GM12878 (cell line): ENCODE measurements around the gene SUMF1. TPM values are rescaled to one million over a fixed set of nuclear protein-coding genes. Genes with fewer than 3 reads are reported as not detected.

ENCODE experiments used
- BCL11A ChIP-seq: IDR thresholded peaks from 2 replicates; pipeline ENCODE4 v1.6.1; 2011; ENCODE audit warnings: low read depth, low read length
- GABPA ChIP-seq: IDR thresholded peaks from 2 replicates; pipeline ENCODE4 v1.6.1; 2014; ENCODE audit warnings: antibody characterized with exemption, low read depth, mild to moderate bottlenecking, inconsistent platforms
- JUNB ChIP-seq: IDR thresholded peaks from 2 replicates; pipeline ENCODE4 v1.6.1; 2016; ENCODE audit warnings: antibody characterized with exemption, mild to moderate bottlenecking
- MEF2B ChIP-seq: fragments of 450-650 bp; IDR thresholded peaks from 2 replicates; pipeline ENCODE4 v1.6.1; 2018; ENCODE audit warnings: mild to moderate bottlenecking, moderate library complexity; ENCODE audit not compliant: partially characterized antibody, poor library complexity, severe bottlenecking
- NR2C1 ChIP-seq: fragments of 450-650 bp; IDR thresholded peaks from 2 replicates; pipeline ENCODE4 v1.6.1; 2017; ENCODE audit warnings: antibody characterized with exemption, mild to moderate bottlenecking, moderate library complexity
- ZNF622 ChIP-seq: fragments of 450-650 bp; IDR thresholded peaks from 2 replicates; pipeline ENCODE4 v1.6.1; 2017; ENCODE audit warnings: mild to moderate bottlenecking, inconsistent platforms
- polyA plus RNA-seq, 11 experiments: library from polyadenylated mRNA; depleted of rRNA in 4 of 11; unstranded in 6 of 11; stranded (reverse) in 5 of 11; fragments of >200 nt; fragmentation: Nextera tagmentation in 4 of 11; fragmentation: Illumina TruSeq in 1 of 11; extraction: Ambion mirVana in 4 of 11; extraction: Trizol in 1 of 11; gene quantifications; 1 replicate in 1 of 11; 2 replicates in 10 of 11; pipeline versions ENCODE4 v1.2.1 to v1.2.3, GENCODE V29; 2011 to 2016; ENCODE audit warnings: inconsistent platforms in 2 of 11, missing spikeins in 2 of 11, low read depth in 1 of 11
- total RNA-seq, 4 experiments: library from RNA; depleted of rRNA in 3 of 4; stranded (reverse); fragments of >200 nt in 3 of 4; fragmentation: Illumina TruSeq in 1 of 4; extraction: Trizol in 1 of 4; gene quantifications; 2 replicates each; pipeline versions ENCODE4 v1.2.1 to v1.2.3, GENCODE V29; 2013 to 2021
- TF ChIP-seq, protein P1 (sequence below): fragments of 450-650 bp; formaldehyde crosslinking; IDR thresholded peaks from 2 replicates; pipeline ENCODE4 v1.5.0; 2022; ENCODE audit warnings: mild to moderate bottlenecking, missing genetic modification characterization
- TF ChIP-seq, protein P2 (sequence below): fragments of 450-650 bp; formaldehyde crosslinking; IDR thresholded peaks from 2 replicates; pipeline ENCODE4 v1.4.0; 2020; ENCODE audit warnings: mild to moderate bottlenecking, moderate library complexity
- TF ChIP-seq, protein P3 (sequence below): IDR thresholded peaks from 2 replicates; pipeline ENCODE4 v1.6.1; 2011; ENCODE audit warnings: low read depth, low read length, improper control_type of control experiment, borderline replicate concordance

SUMF1 gene
- total and polyA plus RNA-seq, 10 of the 15 experiments (the other 5 are each of a cell fraction or from before 2014, with no cell fraction given) = 3.2 to 14.3 (median 8.5) TPM

DNA sequence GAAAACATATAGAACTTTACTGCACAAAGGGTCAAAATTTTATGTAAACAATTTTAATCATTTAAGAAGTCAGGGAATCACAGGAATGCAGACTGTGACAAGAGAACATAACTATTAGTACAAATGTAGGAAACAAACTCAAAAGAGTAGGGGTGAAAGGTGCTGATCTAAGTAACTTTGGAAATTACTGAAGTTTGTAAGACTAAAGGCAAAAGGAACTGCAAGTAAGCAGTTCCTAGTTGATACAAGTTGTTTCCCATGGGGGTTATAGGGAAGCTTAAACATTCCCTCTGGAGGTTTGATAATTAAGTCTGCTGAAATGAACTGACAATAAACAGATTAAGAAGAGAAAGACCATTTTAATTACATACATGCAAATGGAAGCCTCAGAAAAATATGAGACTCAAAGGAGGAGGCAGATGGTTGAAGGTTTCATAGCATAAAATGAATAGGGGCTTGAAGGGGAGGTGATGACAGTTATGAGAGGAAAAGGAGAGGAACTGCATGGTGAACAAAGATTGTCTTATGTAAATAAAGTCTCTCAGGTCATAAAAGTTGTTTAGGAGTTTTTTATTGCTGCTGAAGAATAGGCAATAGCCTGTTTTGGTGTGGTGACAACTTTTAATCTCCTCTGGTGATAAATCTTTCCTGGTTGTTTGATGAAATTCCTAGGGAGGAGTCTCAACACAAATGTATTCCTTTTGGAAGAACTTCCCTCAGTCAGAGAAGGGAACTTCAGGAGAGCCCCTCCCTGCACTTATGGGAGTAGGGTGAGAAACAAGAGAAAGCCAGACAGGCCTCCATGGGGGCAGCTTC, 146.8 kb downstream of the SUMF1 start (continued):
- TF ChIP-seq, protein P1, sequence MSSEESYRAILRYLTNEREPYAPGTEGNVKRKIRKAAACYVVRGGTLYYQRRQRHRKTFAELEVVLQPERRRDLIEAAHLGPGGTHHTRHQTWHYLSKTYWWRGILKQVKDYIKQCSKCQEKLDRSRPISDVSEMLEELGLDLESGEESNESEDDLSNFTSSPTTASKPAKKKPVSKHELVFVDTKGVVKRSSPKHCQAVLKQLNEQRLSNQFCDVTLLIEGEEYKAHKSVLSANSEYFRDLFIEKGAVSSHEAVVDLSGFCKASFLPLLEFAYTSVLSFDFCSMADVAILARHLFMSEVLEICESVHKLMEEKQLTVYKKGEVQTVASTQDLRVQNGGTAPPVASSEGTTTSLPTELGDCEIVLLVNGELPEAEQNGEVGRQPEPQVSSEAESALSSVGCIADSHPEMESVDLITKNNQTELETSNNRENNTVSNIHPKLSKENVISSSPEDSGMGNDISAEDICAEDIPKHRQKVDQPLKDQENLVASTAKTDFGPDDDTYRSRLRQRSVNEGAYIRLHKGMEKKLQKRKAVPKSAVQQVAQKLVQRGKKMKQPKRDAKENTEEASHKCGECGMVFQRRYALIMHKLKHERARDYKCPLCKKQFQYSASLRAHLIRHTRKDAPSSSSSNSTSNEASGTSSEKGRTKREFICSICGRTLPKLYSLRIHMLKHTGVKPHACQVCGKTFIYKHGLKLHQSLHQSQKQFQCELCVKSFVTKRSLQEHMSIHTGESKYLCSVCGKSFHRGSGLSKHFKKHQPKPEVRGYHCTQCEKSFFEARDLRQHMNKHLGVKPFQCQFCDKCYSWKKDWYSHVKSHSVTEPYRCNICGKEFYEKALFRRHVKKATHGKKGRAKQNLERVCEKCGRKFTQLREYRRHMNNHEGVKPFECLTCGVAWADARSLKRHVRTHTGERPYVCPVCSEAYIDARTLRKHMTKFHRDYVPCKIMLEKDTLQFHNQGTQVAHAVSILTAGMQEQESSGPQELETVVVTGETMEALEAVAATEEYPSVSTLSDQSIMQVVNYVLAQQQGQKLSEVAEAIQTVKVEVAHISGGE (CRISPR knock-in tag) = no peak
- TF ChIP-seq GABPA = no peak
- TF ChIP-seq NR2C1 = no peak
- no peak for TF ChIP-seq BCL11A
- TF ChIP-seq, protein P2, sequence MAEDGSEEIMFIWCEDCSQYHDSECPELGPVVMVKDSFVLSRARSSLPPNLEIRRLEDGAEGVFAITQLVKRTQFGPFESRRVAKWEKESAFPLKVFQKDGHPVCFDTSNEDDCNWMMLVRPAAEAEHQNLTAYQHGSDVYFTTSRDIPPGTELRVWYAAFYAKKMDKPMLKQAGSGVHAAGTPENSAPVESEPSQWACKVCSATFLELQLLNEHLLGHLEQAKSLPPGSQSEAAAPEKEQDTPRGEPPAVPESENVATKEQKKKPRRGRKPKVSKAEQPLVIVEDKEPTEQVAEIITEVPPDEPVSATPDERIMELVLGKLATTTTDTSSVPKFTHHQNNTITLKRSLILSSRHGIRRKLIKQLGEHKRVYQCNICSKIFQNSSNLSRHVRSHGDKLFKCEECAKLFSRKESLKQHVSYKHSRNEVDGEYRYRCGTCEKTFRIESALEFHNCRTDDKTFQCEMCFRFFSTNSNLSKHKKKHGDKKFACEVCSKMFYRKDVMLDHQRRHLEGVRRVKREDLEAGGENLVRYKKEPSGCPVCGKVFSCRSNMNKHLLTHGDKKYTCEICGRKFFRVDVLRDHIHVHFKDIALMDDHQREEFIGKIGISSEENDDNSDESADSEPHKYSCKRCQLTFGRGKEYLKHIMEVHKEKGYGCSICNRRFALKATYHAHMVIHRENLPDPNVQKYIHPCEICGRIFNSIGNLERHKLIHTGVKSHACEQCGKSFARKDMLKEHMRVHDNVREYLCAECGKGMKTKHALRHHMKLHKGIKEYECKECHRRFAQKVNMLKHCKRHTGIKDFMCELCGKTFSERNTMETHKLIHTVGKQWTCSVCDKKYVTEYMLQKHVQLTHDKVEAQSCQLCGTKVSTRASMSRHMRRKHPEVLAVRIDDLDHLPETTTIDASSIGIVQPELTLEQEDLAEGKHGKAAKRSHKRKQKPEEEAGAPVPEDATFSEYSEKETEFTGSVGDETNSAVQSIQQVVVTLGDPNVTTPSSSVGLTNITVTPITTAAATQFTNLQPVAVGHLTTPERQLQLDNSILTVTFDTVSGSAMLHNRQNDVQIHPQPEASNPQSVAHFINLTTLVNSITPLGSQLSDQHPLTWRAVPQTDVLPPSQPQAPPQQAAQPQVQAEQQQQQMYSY (CRISPR knock-in tag) = no peak
- TF ChIP-seq JUNB = no peak
- TF ChIP-seq, protein P3, sequence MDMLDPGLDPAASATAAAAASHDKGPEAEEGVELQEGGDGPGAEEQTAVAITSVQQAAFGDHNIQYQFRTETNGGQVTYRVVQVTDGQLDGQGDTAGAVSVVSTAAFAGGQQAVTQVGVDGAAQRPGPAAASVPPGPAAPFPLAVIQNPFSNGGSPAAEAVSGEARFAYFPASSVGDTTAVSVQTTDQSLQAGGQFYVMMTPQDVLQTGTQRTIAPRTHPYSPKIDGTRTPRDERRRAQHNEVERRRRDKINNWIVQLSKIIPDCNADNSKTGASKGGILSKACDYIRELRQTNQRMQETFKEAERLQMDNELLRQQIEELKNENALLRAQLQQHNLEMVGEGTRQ = no peak
- TF ChIP-seq MEF2B = no peak
- TF ChIP-seq ZNF622 = no peak
